NCI-H1105 (cell line): Measurements from ENCODE around the gene AFDN.

ENCODE experiments used
- DNase-seq: peaks from one replicate; lab custom pipeline; 2025; lab: John Stamatoyannopoulos, UW

AFDN gene

GRCh38 chr6:167819576-167819975 lies 7.1 kb upstream of the AFDN start:
- DNase-seq, result peak; percentile 3

- DNase-seq, result no peak
Observed at GRCh38 chr6:167820681-167821080, 6.0 kb upstream of the AFDN start.

DNA sequence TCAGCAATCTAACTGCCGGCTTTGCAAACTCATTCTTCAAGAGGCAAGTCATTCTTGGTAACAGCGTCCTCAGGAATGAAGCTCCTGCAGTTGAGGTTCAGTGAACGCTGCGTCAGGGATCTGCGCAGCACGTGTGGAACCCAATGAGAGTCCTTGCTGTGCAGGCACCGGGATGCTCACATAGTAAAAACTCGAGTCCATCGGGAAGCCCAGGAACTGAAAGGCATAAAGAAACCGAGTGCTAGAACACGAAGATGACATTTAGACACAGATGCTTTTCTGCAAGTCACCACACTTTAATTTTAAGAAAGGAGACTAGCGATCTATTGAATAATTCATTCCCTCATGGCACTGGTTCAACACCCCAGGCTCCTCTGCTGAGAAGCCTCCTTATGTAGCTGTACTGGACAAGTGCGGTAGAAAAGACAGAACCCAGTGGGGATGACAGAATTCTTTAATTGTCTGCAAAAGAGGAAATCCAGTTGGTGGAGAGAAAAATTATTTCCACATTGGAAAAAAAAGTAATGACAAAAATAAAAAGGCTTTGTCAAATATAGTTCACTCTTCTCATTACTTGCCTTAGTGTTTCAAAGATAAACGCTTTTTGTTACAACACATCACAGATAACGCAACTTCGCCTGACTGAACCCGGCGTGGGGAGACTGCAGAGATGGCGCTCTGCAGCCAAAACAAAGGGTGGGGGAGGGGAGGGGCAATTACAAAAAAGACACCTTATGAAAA lies 1.9 kb upstream of the AFDN start:
- no peak for DNase-seq

- DNase-seq, result peak; percentile 50
Observed at GRCh38 chr6:167825332-167826229, 1.1 kb upstream of the AFDN start.

GRCh38 chr6:167826230-167826895 lies 348 bp upstream of the AFDN start:
- DNase-seq, result peak; percentile 70

DNA sequence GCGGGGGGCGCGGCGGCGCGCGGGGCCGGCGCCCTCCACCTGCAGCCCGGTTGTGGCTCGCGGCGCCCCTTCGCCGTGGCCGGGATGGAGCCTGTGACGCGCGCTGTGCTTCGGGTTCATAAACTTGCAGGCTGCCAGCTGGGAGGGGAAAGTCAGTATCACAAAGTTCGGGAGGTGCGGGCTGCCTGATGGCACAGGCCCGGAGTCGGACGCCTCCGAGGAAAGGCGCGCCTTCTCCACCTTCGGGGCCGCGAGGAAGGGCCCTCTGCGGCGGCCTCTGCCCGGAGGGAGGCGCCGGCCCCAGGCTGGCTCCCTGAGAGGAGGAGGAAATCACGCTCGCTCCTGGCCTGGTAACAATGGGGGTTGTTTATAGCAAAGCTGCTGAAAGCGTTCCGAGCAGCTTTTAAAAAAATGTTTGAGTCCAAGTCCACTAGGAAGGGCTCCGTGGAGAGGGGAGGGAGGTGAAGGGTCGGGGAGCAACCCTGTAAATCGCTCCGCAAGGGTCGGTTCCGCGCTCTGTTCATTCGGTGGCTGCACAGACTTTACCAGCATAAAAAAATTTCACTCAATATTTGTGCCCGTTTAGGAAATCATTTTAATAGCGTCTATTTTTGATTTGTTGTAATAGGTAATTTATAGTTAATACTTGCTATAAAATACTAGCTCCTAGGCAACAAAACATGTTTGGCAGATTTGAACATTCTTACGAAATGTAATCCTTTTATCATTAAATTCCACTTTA lies 1.0 kb downstream of the AFDN start:
- DNase-seq, result peak; percentile 61

DNA sequence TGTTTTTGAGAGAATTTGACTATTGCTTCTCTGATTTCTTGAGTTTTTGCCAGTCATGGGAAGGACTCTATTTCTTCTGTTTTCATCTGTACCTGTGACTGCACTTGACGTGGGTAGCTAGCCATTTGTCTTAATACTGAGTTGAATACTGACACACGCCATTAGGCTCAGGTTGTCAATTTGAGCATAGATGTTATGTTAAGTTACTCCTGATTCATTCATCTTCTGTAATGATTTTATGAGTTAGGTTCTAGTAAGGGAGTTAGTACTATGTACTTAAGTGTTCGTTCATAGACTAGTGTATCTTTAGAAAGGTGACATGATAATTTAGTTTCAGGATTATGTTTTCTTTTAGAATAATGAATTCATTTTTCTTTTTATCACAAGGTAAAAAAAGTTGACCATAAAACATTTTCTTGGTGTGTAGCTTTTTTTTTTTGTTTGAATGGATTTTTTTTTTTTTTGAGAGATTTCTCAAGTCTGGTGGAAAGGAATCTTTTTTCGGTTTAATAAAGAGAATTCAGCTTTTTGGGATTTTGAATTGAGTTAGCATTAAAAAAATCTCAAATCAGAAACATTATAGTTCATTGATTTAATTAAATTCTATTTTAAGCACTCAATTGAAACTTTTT lies 1.7 kb downstream of the AFDN start:
- DNase-seq, result peak; percentile 21

DNA sequence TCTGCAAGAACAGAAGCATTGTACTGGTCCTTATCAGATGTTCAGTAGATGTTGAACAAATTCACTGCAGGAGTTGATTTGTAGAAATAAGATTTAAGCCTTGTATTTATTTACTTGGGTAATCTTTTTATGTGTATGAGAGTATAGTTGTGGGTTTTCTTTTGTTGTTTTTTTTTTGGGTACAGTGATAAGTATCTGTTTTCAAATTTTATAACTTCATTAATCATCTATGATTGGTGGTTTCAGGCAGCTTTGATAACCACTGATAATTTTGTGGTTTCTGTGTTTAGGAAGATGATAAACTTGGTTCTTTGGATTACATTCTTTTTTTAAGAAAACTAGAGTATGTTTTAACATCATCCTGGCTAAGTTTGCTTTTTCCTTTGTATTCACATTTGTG lies 2.8 kb downstream of the AFDN start:
- DNase-seq, result no peak

DNA sequence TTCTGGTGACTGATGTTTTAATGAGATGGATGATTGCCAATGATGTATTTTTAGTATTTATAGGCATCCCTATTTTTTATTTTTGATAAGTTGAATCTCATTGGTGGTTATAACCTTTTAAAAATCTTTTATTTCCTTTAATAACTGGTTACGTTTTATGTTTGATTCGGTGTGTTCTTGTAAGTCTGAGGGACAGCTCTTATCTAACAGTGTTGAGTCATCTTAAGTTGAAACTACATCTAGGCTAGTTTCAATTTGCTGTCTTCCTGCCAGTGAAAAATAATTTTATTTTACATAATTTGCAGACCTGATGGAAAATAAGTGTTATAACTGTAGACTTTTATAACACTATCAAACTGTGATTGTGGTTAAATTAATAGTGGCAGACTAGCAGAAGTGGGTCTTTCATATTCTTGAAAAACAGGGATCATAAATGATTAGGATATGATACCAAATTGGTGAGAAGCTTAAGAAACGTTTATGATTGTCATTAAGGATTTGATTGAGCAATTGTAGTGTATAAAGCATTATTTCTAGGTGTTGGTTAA lies 4.6 kb downstream of the AFDN start:
- no peak for DNase-seq

DNA sequence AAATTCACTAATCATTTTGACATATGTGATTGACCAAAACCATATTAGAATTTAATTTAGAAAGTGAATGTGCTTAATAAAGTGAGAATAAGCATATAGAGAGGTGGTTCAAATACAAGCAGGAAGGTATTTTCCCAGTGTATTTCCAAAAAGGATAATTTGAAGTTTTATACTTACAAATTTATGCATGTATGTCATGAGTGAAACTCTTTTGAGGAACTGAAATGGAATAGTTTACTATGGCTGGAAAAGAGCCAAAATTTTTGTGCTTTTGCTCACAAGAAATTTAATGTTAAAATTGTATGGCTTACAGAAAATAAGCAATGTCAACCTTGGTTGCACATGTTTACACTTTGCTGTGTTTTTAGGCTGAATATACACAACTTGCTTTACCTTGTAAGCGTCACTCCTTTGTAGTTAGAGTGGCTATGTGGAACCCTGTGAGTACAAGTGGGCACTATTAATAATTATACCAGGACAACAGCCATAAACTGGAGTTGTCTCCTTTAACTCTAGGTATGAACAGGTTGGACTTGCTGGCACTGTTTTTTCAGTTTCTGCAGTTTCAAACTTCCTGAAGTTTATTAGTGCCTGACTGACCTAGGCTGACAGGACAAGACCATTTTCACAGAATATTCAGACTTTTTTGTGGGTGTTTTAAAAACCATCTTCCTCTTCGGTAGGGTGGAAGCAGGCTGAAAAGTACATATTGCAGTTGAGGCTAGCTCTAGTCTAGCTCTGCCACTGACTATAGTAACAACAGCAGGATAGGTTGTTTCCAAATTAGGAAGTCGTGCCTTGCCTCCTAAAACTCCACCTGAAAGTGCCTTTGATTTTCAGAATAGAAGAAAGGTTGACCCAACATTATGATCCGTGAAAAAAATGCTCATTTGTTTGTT lies 6.0 kb downstream of the AFDN start:
- no peak for DNase-seq

DNA sequence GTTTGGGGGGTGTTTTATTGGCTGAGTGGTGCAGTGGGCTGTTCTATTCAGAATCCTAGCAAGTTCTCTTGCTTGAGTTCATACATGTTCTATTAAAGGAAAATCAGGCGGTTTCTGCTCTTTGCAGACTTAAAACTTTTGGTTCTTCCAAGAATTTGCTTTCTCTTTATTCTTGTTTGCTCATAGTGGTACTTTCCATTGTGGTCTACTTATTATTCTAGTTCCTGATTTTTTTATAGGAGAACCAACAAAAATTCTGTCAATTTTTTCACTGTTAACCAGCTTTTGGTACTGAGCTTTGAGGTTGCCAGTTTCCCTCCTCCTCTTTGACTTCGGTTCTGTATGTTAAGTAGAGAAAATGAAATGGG lies 6.7 kb downstream of the AFDN start:
- no peak for DNase-seq

DNA sequence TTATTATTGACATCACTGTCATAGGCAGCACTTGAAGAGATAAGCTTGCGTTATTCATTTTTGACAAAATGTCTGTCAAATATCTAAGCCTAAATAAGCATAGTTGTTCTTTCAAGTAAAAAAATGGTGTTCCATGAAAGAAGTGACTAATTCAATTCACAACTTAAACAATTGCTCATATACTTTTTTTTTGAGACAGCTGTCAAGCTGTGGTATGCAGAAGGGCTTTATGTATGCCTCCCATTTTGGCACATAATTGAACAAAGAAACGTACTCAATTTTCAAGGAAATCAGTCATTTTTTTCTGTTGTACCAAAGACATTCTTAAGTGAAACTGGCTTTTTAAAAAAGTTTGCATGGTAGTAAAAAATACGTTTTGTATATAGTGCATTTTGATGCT lies 8.5 kb downstream of the AFDN start:
- DNase-seq, result no peak

GRCh38 chr6:167836721-167837120 lies 10.0 kb downstream of the AFDN start:
- no peak for DNase-seq

- no peak for DNase-seq
Observed at GRCh38 chr6:167838207-167838748, 11.6 kb downstream of the AFDN start.

DNA sequence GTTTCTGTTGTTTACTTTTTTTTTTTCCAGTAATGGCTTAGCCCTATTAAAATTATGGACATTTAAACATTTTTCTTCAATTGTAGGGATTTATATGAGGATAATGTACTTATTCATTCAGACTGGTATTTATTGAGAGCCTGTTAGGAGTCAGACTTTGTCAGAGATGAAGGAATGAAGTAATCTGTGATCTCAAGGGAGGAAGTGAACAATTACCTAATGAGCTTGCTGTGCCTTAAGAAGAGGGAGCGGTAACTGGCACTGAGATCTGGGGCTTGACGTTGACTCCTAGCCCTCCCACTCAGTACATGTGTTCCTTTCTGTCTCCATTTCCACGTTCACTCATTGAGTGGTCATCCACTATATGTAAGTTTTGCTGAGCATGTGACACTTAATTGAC lies 12.6 kb downstream of the AFDN start:
- DNase-seq, result no peak

DNA sequence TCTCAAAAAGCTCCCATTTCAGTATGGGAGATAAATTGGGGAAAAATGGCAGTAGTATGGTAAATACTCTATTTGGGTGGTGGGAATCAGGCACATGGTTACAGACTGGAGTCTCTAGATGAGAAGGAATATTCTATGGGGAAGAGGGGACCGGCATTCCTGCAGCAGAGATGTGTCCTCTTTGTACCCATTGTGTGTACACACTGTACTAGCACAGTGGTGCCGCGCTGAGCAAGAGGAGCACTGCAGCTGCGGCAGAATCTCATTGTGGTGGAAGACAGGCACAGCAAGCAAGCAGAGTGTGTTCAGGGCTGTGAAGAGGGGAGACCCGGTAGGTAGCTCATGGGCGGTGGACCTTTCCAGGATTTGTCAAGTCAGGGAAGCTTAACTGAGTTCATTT lies 13.0 kb downstream of the AFDN start:
- no peak for DNase-seq

- no peak for DNase-seq
Observed at GRCh38 chr6:167840160-167840525, 13.4 kb downstream of the AFDN start.

DNA sequence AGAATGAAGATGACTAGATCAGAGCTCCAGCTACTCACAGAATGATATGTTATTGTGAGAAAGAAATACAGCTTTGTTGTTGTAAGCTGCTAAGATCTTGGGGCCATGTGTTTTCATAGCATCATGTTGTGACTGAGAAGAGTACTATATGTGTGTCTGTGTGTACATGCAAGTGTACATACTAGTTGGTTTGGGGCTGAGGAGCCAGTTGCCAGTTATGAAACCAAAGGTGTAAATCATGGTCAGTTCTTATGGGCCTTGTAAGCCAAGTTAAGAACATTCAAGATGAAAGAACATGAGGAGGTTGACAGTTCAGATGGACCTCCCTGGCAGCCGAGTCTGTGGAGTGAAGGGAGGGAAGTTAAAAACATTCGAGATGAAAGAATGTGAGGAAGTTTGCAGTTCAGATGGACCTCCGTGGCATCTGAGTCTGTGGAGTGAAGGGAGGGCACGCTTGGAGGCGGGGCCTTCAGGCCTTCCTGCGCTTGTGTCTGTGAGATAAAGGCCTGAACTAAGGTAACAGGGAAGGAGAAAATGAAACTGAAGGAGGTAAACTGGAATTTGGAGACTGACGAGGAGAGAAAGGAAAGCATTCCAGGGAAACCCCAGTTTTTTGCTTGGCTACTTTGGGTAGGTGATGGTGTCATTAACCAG lies 13.9 kb downstream of the AFDN start:
- DNase-seq, result no peak

DNA sequence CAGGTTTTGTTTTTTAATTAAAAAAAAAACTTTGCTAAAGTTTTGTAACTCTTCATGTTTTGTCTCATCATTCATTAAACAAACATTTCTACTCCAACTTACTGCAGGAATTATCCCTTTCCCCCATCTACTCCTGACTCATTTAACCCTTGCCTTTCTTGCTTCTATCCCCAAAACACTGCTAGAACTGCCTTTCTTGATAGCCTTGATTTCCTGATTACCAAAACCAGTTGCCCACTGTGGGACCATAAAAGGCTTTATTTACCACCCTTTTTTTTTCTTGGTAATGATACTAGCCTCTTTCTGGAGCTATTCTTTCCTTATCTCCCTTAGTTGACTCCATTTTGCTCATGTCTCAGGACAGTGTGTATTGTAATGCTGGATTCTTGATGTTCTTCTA lies 15.3 kb downstream of the AFDN start:
- no peak for DNase-seq

GRCh38 chr6:167842457-167842856 lies 15.7 kb downstream of the AFDN start:
- no peak for DNase-seq
